Lung (tissue), 12 donors: ENCODE measurements around the gene FBXW12. TPM values are rescaled to one million over a fixed set of nuclear protein-coding genes. Genes with fewer than 3 reads are reported as not detected.

ENCODE experiments used
- ATAC-seq: fragments of 200-7000 bp; cut with Tn5 transposase; one replicate; pipeline ENCODE4 v1.9.1; 2020; ENCODE audit warnings: moderate number of reproducible peaks; ENCODE audit not compliant: insufficient read depth, low FRiP score
- DNase-seq, 3 donors: peaks; one replicate each; pipeline ENCODE4 v3.0.0-alpha.2; 2013 to 2017
- H3K27ac ChIP-seq, 2 donors: one replicate each; pipeline ENCODE4 v1.5.1; 2013; ENCODE audit warnings: mild to moderate bottlenecking in 2 of 2, moderate library complexity in 2 of 2, control low read depth in 1 of 2, inconsistent platforms in 1 of 2, low read depth in 1 of 2, low read length in 1 of 2
- H3K27me3 ChIP-seq, 3 donors: one replicate each; pipeline ENCODE4 v1.5.1; 2013; ENCODE audit warnings: low read length in 2 of 3; ENCODE audit not compliant: control insufficient read depth in 3 of 3, insufficient read depth in 3 of 3
- H3K36me3 ChIP-seq, 4 donors: one replicate each; pipeline ENCODE4 v1.5.1; 2013; ENCODE audit warnings: low read length in 4 of 4, mild to moderate bottlenecking in 1 of 4, moderate library complexity in 1 of 4; ENCODE audit not compliant: control insufficient read depth in 4 of 4, insufficient read depth in 4 of 4
- H3K4me1 ChIP-seq, 5 donors: one replicate each; pipeline ENCODE4 v1.5.1; 2013; ENCODE audit warnings: low read length in 5 of 5, mild to moderate bottlenecking in 2 of 5, moderate library complexity in 1 of 5; ENCODE audit not compliant: control insufficient read depth in 5 of 5, insufficient read depth in 5 of 5
- H3K4me3 ChIP-seq: one replicate; pipeline ENCODE4 v1.5.1; 2013; ENCODE audit warnings: mild to moderate bottlenecking, control low read depth, moderate library complexity
- H3K9ac ChIP-seq, 2 donors: one replicate each; pipeline ENCODE4 v1.5.1; 2013; ENCODE audit warnings: low read length in 2 of 2, control low read depth in 1 of 2; ENCODE audit not compliant: insufficient read depth in 1 of 2
- H3K9me3 ChIP-seq, 4 donors: one replicate each; pipeline ENCODE4 v1.5.1; 2013; ENCODE audit warnings: low read length in 3 of 4, mild to moderate bottlenecking in 1 of 4, moderate library complexity in 1 of 4; ENCODE audit not compliant: control insufficient read depth in 4 of 4, insufficient read depth in 3 of 4
- WGBS, 2 donors: extraction: QIAGEN DNeasy Blood & Tissue Kit; methylation state at CpG; one replicate each; pipeline ENCODE4 v1.1.7; 2013; 5-methylcytosine and 5-hydroxymethylcytosine counted together
- polyA plus RNA-seq, 2 donors: library from polyadenylated mRNA; stranded (reverse); fragments of 200-250 nt; gene quantifications; one replicate each; pipeline ENCODE4 v1.2.1, GENCODE V29; 2013
- total RNA-seq, 2 donors: library from RNA; depleted of rRNA in 1 of 2; stranded (reverse); fragments of >200 nt in 1 of 2; gene quantifications; one replicate each; pipeline ENCODE4 v1.2.1, GENCODE V29; 2014 to 2021
- TF ChIP-seq, protein P1 (sequence below): IDR thresholded peaks from 2 replicates; pipeline ENCODE4 v1.5.1; 2012; ENCODE audit warnings: mild to moderate bottlenecking; ENCODE audit errors: control extremely low read depth, extremely low read depth
- donor health status: control.
- donor health status: control.
- donor health status: Bipolar disorder and iron deficiency.
- donor health status: healthy.
- donor health status: DM: yes; HTN: yes; CAD: no.

The FBXW12 gene
- total and polyA plus RNA-seq, 4 donors = not detected

DNA sequence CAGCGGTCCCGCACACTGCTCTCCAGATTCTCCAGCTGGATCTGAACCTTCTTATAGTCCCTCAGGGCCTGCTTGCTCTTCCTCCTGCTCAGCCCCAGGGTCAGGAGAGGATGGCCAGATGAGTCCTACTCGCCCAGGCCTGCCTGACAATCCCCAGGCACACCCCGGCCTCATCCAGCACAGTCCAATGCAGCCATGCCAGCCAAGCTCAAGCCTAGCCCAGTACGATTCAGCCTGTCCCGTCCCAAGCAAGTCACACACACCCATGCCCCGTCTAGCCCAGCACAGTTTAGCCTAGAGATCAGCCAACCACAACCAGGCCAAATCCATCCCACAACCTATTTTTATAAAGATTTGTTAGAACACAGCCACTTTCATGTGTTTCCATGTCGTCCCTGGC is 41.1 kb downstream of the FBXW12 start:
- Histone ChIP-seq H3K27me3 (no peaks in the 10 kb centered on the region), H3K9me3 (no peaks in the 10 kb centered on the region), H3K4me1 (no peaks in the 10 kb centered on the region), H3K9ac (no peak overlapping the region), H3K27ac (no peak overlapping the region), H3K36me3 (peaks cover 10 to 72% (median 31%) of the 10 kb centered on the region in 4 donors), H3K4me3 (no peak overlapping the region)
- TF ChIP-seq, protein P1, sequence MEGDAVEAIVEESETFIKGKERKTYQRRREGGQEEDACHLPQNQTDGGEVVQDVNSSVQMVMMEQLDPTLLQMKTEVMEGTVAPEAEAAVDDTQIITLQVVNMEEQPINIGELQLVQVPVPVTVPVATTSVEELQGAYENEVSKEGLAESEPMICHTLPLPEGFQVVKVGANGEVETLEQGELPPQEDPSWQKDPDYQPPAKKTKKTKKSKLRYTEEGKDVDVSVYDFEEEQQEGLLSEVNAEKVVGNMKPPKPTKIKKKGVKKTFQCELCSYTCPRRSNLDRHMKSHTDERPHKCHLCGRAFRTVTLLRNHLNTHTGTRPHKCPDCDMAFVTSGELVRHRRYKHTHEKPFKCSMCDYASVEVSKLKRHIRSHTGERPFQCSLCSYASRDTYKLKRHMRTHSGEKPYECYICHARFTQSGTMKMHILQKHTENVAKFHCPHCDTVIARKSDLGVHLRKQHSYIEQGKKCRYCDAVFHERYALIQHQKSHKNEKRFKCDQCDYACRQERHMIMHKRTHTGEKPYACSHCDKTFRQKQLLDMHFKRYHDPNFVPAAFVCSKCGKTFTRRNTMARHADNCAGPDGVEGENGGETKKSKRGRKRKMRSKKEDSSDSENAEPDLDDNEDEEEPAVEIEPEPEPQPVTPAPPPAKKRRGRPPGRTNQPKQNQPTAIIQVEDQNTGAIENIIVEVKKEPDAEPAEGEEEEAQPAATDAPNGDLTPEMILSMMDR = no peak
- DNase-seq (peak in 1 of 3 donors; percentile 6), ATAC-seq (no peak)
- 91 to 95% methylated on average over 8 of the region's 8 CpGs for WGBS, 2 donors

DNA sequence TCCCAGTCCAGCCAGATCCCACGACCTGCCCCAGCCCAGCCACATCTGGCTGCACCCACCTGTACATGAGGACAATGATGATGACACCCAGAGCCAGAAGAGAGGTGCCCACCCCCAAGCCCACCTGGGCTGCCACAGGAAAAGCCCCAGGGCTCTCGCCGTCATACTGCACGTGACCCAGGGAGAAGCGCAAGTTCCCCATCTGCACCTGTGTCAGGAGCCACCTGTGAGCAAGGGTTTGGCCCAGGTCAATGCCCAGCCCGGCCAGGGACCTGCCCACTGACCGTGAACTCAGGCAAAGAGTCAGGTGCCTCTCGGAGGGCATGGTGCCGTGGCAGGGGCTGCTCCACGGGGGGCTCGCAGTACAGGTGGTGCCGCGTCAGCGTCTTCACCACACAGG is 41.6 kb downstream of the FBXW12 start:
- peaks cover 10 to 77% (median 29%) of the 10 kb centered on the region in 4 donors for H3K36me3 ChIP-seq
- no peaks in the 10 kb centered on the region for H3K27me3 ChIP-seq
- H3K27ac ChIP-seq = no peak overlapping the region
- no peaks in the 10 kb centered on the region for H3K4me1 ChIP-seq
- peak in 1 of 3 donors; percentile 2 for DNase-seq
- TF ChIP-seq, protein P1 = no peak
- WGBS, 2 donors = 93 to 94% methylated on average over 13 to 14 of the region's 14 CpGs
- H3K9me3 ChIP-seq = no peaks in the 10 kb centered on the region
- ATAC-seq = no peak
- no peak overlapping the region for H3K4me3 ChIP-seq
- no peak overlapping the region for H3K9ac ChIP-seq

DNA sequence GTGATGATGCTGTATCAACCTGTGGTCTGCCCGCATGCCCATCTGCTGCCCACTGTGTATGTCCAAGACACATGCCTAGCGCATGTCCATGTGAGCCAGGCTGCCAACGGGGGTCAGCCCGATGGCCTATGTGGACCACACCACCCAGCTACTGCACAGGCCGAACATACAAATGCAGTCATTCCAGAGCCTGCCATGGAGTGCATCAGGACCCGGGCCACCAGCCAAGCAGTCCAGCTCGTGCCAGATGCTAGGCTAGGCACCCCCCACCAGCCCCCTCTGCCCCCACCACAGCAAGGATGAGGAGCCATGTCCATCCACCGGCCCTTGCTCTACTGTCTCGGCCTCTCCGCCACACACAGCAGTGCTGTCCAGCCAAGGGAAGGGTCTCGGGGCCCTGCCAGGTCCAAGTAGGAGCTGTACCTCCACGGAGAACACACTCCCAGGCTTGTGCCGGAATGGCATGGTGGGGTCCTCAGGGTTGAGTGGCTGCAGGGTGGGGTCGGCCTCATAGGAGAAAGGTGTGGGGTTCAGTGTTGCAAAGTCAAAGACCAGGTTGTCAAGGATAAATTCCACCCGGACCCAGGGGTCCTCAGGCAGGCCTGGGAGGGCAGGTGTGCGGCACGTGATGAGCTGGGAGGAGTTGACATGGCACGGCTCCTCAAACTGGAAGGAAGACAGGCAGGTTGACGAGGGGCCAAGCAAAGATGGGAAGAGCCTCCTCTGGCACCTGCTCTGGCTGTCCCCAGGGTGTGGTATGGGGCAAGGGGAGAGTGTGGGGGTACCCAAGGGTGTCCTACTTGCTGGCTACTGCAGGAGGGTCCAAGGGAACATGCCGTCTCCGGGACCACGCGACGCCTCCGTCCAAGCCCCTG is 42.6 kb downstream of the FBXW12 start:
- no peak overlapping the region for H3K4me3 ChIP-seq
- DNase-seq = no peak
- no peak overlapping the region for H3K27ac ChIP-seq
- H3K9ac ChIP-seq = no peak overlapping the region
- H3K36me3 ChIP-seq = peaks cover 4 to 73% (median 26%) of the 10 kb centered on the region in 4 donors
- no peaks in the 10 kb centered on the region for H3K4me1 ChIP-seq
- no peak for ATAC-seq
- no peaks in the 10 kb centered on the region for H3K9me3 ChIP-seq
- TF ChIP-seq, protein P1 = no peak
- 92 to 93% methylated on average over 25 of the region's 25 CpGs for WGBS, 2 donors
- H3K27me3 ChIP-seq = no peaks in the 10 kb centered on the region
